Activated gamma-delta T cell treated with anti-CD3 and anti-CD28 coated beads, Interleukin-2, amount 50 U/mL, for 16 hours (primary cell): ENCODE measurements around the gene NCKAP1.

ENCODE experiments used
- DNase-seq: peaks from one replicate; pipeline ENCODE4 v3.0.0-alpha.2; 2020; ENCODE audit warnings: low read depth

Gene NCKAP1

GRCh38 chr2:182868054-182868796 is 170.0 kb downstream of the NCKAP1 start:
- no peak for DNase-seq

- no peak for DNase-seq
Measured at GRCh38 chr2:182867426-182868053, 170.7 kb downstream of the NCKAP1 start.

GRCh38 chr2:182866461-182867406 is 171.5 kb downstream of the NCKAP1 start, which contains the start of gene FRZB:
Gene FRZB, minus strand, starts transcription at chr2:182866637. Its CDS starts 85 bp downstream, at chr2:182866552.
- DNase-seq: no peak

- no peak for DNase-seq
Measured at GRCh38 chr2:182866095-182866460, 172.2 kb downstream of the NCKAP1 start.

GRCh38 chr2:182864949-182865570 is 173.2 kb downstream of the NCKAP1 start:
- no peak for DNase-seq

- no peak for DNase-seq
Measured at GRCh38 chr2:182863642-182864041, 174.6 kb downstream of the NCKAP1 start.

GRCh38 chr2:182862091-182862490 is 176.2 kb downstream of the NCKAP1 start:
- no peak for DNase-seq

GRCh38 chr2:182860858-182861257 is 177.4 kb downstream of the NCKAP1 start:
- DNase-seq: no peak
